NCI-H748 (cell line): ENCODE results near the gene L3HYPDH.

Experiments
- DNase-seq: peaks from one replicate; lab custom pipeline; 2025; ENCODE audit not compliant: unreplicated experiment; lab: John Stamatoyannopoulos, UW

The L3HYPDH gene

GRCh38 chr14:59427653-59428580, 56.3 kb downstream of the L3HYPDH start:
- DNase-seq = no peak

- no peak for DNase-seq
These were observed 58.8 kb downstream of the L3HYPDH start for GRCh38 chr14:59425322-59425935.

GRCh38 chr14:59424341-59425071, 59.7 kb downstream of the L3HYPDH start:
- DNase-seq = no peak
